Loucy (cell line): ENCODE results near the gene RAB3D.

ENCODE experiments used
- H2AFZ ChIP-seq: fragments of 200-600 bp; sonication (generic); 2 replicates; pipeline ENCODE4 v1.6.0; 2016; ENCODE audit warnings: antibody characterized with exemption, mild to moderate bottlenecking, low read length, moderate library complexity
- H3F3A ChIP-seq: fragments of 200-600 bp; 2 replicates; pipeline ENCODE4 v1.6.0; 2016; ENCODE audit warnings: antibody characterized with exemption, low read depth, mild to moderate bottlenecking
- H3K27me3 ChIP-seq: fragments of 200-600 bp; sonication (generic); 2 replicates; pipeline ENCODE4 v1.6.1; 2014; ENCODE audit warnings: low read length, mild to moderate bottlenecking; ENCODE audit not compliant: insufficient read depth, poor library complexity, severe bottlenecking
- H3K36me3 ChIP-seq: fragments of 200-600 bp; sonication (generic); 2 replicates; pipeline ENCODE4 v1.6.1; 2016; ENCODE audit warnings: low read length; ENCODE audit not compliant: insufficient read depth
- H3K4me1 ChIP-seq: fragments of 200-600 bp; sonication (generic); 2 replicates; pipeline ENCODE4 v1.5.1; 2014; ENCODE audit warnings: low read length, mild to moderate bottlenecking; ENCODE audit not compliant: insufficient read depth, poor library complexity, severe bottlenecking
- H3K4me2 ChIP-seq: fragments of 200-600 bp; sonication (generic); 2 replicates; pipeline ENCODE4 v1.6.0; 2014; ENCODE audit warnings: antibody characterized with exemption, low read length, low read depth, mild to moderate bottlenecking; ENCODE audit not compliant: poor library complexity, severe bottlenecking
- H3K4me3 ChIP-seq: fragments of 200-600 bp; sonication (generic); 2 replicates; pipeline ENCODE4 v1.5.1; 2014; ENCODE audit warnings: low read length, mild to moderate bottlenecking, mixed read lengths; ENCODE audit not compliant: poor library complexity, severe bottlenecking
- H3K79me2 ChIP-seq: fragments of 200-600 bp; sonication (generic); 2 replicates; pipeline ENCODE4 v1.6.1; 2014; ENCODE audit warnings: low read length; ENCODE audit not compliant: insufficient read depth
- H3K9ac ChIP-seq: fragments of 200-600 bp; sonication (generic); 2 replicates; pipeline ENCODE4 v1.6.0; 2014; ENCODE audit warnings: mild to moderate bottlenecking, low read depth, low read length, moderate library complexity; ENCODE audit not compliant: poor library complexity, severe bottlenecking
- H3K9me2 ChIP-seq: fragments of 200-600 bp; sonication (generic); replicated peaks from 2 replicates; pipeline ENCODE4 v1.6.1; 2016; ENCODE audit warnings: low read depth, low read length, mixed read lengths
- H3K9me3 ChIP-seq: fragments of 200-600 bp; sonication (generic); 2 replicates; pipeline ENCODE4 v1.6.1; 2014; ENCODE audit warnings: mild to moderate bottlenecking, antibody characterized with exemption, low read length, low read depth; ENCODE audit not compliant: insufficient read depth
- H4K20me1 ChIP-seq: fragments of 200-600 bp; sonication (generic); 2 replicates; pipeline ENCODE4 v1.6.0; 2014; ENCODE audit warnings: antibody characterized with exemption, low read length, mild to moderate bottlenecking; ENCODE audit not compliant: insufficient read depth, poor library complexity, severe bottlenecking
- EZH2phosphoT487 ChIP-seq: fragments of 200-600 bp; IDR thresholded peaks from 2 replicates; pipeline ENCODE4 v1.6.1; 2018; ENCODE audit warnings: antibody characterized with exemption, mild to moderate bottlenecking, moderate library complexity, borderline replicate concordance
- TF ChIP-seq, protein P1 (sequence below): fragments of 200-600 bp; sonication (generic); conservative IDR thresholded peaks from 2 replicates; pipeline ENCODE4 v1.5.1; 2014; ENCODE audit warnings: mild to moderate bottlenecking, antibody characterized with exemption, low read length

Gene RAB3D

DNA sequence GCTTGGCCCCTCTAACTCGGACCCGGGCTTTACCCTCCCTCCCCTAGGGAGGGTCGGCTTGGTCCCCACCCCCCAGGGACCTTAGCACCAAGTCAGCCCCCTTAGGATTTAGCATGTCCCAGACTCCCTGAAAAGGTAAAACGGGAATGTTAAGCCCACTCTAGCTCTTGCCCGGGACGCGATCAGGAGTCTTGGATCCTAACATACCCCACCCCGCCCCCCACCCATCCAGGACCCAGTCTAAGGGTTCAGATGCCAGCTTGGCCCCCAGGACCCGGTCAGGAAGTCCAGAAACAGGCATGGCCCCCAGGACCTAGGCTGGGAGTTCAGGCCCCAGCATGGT is 44.2 kb upstream of the RAB3D start:
- H3K4me1 ChIP-seq: peaks cover 17% of the 10 kb centered on the region

DNA sequence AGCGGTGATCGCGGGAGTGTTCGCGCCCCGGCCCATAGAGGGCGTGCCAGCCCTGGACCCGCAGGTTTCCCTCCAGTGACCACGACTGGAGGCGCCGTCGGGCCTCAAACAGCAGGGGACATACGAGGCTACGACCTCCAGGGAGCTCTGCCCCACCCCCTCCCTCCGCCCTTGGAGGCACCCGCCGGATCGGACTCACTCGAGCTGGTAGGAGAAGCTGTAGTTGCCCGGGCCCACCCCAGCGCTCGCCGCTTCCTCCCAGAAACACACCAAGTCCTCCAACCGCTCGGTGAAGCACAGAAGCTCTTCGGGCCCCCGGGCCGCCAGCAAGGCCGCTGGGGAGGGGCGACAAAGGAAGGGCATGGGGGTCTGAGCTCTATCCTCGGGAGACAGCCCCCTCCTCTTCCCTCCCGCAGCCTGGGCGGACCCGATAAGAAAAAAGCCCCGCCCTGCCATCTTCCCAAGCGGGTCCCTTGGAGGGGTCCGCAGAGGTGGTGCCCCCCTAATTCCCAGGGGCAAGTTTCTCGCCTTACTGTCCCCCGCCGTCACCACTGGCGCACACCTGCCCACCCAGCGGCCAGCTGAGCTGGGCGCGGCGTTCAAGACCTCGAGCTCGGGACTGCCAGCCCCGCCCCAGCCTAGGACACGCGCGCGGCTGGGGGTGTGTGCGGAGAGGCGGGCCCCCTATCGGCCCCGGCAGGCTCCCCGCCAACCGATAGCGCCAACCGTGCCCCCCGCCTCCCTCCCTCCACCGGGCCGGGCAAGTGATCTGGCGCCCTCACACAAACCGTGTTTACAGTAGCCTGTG is 43.6 kb upstream of the RAB3D start:
- Histone ChIP-seq H3F3A (no peaks in the 10 kb centered on the region), H3K9ac (peak overlapping the region; percentile 91), H2AFZ (peak overlapping the region; percentile 95), H3K4me1 (peaks cover 18% of the 10 kb centered on the region), H3K27me3 (no peaks in the 10 kb centered on the region), H3K9me2 (no peaks in the 10 kb centered on the region), H4K20me1 (peaks cover 5% of the 10 kb centered on the region), H3K79me2 (no peaks in the 10 kb centered on the region), H3K36me3 (no peaks in the 10 kb centered on the region), H3K4me2 (peak overlapping the region; percentile 93), H3K9me3 (no peaks in the 10 kb centered on the region), H3K4me3 (peak overlapping the region; percentile 90)
- TF ChIP-seq, protein P1, sequence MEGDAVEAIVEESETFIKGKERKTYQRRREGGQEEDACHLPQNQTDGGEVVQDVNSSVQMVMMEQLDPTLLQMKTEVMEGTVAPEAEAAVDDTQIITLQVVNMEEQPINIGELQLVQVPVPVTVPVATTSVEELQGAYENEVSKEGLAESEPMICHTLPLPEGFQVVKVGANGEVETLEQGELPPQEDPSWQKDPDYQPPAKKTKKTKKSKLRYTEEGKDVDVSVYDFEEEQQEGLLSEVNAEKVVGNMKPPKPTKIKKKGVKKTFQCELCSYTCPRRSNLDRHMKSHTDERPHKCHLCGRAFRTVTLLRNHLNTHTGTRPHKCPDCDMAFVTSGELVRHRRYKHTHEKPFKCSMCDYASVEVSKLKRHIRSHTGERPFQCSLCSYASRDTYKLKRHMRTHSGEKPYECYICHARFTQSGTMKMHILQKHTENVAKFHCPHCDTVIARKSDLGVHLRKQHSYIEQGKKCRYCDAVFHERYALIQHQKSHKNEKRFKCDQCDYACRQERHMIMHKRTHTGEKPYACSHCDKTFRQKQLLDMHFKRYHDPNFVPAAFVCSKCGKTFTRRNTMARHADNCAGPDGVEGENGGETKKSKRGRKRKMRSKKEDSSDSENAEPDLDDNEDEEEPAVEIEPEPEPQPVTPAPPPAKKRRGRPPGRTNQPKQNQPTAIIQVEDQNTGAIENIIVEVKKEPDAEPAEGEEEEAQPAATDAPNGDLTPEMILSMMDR: peak; percentile 73
- no peak for TF ChIP-seq EZH2phosphoT487

More for the DNA sequence above, 44.2 kb upstream of the RAB3D start:
- H3K4me2 ChIP-seq: peak overlapping the region; percentile 93
- H2AFZ ChIP-seq: peak overlapping the region; percentile 95
- no peaks in the 10 kb centered on the region for H3K79me2 ChIP-seq
- peak overlapping the region; percentile 91 for H3K9ac ChIP-seq
- TF ChIP-seq, protein P1: no peak
- no peak for TF ChIP-seq EZH2phosphoT487
- H3K9me3 ChIP-seq: no peaks in the 10 kb centered on the region
- no peaks in the 10 kb centered on the region for H3K27me3 ChIP-seq
- H3F3A ChIP-seq: no peaks in the 10 kb centered on the region
- no peaks in the 10 kb centered on the region for H3K36me3 ChIP-seq
- H3K9me2 ChIP-seq: no peaks in the 10 kb centered on the region
- H4K20me1 ChIP-seq: peaks cover 5% of the 10 kb centered on the region
- H3K4me3 ChIP-seq: peak overlapping the region; percentile 90

- Histone ChIP-seq H3K9ac (no peak overlapping the region), H3K9me2 (no peaks in the 10 kb centered on the region), H4K20me1 (peaks cover 5% of the 10 kb centered on the region), H3K9me3 (no peaks in the 10 kb centered on the region), H3K4me3 (no peak overlapping the region), H3K36me3 (no peaks in the 10 kb centered on the region), H3F3A (no peaks in the 10 kb centered on the region), H3K4me1 (peaks cover 39% of the 10 kb centered on the region), H3K79me2 (peaks cover 11% of the 10 kb centered on the region; the same call in 1 of the 2 replicates), H2AFZ (no peak overlapping the region), H3K27me3 (no peaks in the 10 kb centered on the region), H3K4me2 (no peak overlapping the region)
- TF ChIP-seq, protein P1: no peak
- no peak for TF ChIP-seq EZH2phosphoT487
Observed at GRCh38 chr19:11380653-11381537, 41.4 kb upstream of the RAB3D start.
